ENCODE measurements around the gene GPR78. TPM values are rescaled to one million over a fixed set of nuclear protein-coding genes. Genes with fewer than 3 reads are reported as not detected.

GPR78 gene
- total RNA-seq, 1 donor from 2014 or later = 0.09 TPM

DNA sequence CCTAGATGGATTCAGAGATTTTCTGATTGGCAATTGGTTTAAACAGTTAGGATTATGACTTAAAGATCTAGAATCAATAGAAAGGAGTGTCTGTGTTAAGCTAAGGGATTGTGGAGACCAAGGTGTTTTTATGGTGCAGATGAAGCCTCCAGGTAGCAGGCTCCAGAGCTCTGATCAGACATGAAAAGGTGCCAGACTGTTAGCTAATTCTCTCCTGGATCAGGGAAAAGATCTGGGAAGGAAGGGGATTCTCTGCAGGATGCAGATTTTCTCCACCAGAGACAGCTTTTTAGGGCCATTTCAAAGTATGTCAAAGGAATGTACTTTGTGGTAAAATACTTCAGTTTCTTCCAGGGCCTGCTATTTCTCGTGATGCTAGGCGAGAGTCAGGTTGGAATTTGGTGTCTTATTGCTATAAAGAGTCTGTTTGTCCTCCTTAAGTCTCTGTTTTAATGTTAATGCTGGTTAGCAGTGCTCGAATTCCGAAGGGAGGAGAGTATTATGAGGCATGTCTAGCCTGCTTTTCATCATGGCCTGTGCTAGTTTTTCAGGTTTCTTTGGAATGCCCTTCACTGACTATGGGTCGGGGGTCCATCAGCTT is 12.0 kb upstream of the GPR78 start:
- Histone ChIP-seq H4K20me1 (ENCODE audit: low read depth) (no peaks in the 10 kb centered on the region), H3K36me3 (no peaks in the 10 kb centered on the region), H2AFZ (replicated peaks) (no peak overlapping the region), H3K9ac (no peak overlapping the region), H3F3A (ENCODE audit: low read depth) (peaks cover 10% of the 10 kb centered on the region), H3K4me2 (no peak overlapping the region), H3K9me3 (ENCODE audit: low read depth) (no peaks in the 10 kb centered on the region), H3K27me3 (no peaks in the 10 kb centered on the region), H3K79me2 (ENCODE audit: low read depth) (no peaks in the 10 kb centered on the region), H3K4me1 (peaks cover 6% of the 10 kb centered on the region), H3K27ac (no peak overlapping the region), H3K4me3 (no peak overlapping the region)
- TF ChIP-seq EZH2 (IDR thresholded peaks at IDR 0.05) (no peak), EZH2phosphoT487 (IDR thresholded peaks at IDR 0.05) (no peak)
- TF ChIP-seq, protein P1, sequence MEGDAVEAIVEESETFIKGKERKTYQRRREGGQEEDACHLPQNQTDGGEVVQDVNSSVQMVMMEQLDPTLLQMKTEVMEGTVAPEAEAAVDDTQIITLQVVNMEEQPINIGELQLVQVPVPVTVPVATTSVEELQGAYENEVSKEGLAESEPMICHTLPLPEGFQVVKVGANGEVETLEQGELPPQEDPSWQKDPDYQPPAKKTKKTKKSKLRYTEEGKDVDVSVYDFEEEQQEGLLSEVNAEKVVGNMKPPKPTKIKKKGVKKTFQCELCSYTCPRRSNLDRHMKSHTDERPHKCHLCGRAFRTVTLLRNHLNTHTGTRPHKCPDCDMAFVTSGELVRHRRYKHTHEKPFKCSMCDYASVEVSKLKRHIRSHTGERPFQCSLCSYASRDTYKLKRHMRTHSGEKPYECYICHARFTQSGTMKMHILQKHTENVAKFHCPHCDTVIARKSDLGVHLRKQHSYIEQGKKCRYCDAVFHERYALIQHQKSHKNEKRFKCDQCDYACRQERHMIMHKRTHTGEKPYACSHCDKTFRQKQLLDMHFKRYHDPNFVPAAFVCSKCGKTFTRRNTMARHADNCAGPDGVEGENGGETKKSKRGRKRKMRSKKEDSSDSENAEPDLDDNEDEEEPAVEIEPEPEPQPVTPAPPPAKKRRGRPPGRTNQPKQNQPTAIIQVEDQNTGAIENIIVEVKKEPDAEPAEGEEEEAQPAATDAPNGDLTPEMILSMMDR (IDR thresholded peaks at IDR 0.05) = no peak
- no peak for DNase-seq (ENCODE audit: low spot score)
- no peaks in the 10 kb centered on the region for H3K4me1 Mint-ChIP-seq
- no peak overlapping the region for H3K27ac Mint-ChIP-seq
- peaks cover 2% of the 10 kb centered on the region for H3K27me3 Mint-ChIP-seq (ENCODE audit: insufficient read depth, low read depth)
- H3K4me3 Mint-ChIP-seq = no peak overlapping the region
- H3K9me3 Mint-ChIP-seq = no peaks in the 10 kb centered on the region
- no peaks in the 10 kb centered on the region for H3K36me3 Mint-ChIP-seq

DNA sequence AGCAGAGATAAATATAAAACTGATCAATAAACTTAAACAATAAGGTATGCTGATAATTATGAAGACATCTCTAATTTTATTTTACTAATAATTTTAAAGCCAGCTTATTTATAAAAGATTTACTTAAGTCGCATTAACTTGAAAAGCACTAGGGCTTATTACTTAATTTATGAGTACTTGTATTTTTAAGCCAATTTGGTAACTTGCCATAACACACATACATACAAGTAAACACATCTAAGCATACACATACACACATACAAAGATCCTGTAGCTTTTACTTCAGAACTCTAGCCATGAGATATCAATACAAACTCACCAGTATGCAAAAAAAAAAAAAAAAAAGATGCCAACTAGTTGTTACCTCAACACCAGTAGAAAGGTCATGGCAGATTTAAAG is 10.0 kb upstream of the GPR78 start:
- Mint-ChIP-seq H3K27ac (no peak overlapping the region), H3K9me3 (no peaks in the 10 kb centered on the region), H3K4me3 (no peak overlapping the region), H3K36me3 (no peaks in the 10 kb centered on the region), H3K4me1 (no peaks in the 10 kb centered on the region), H3K27me3 (ENCODE audit: insufficient read depth, low read depth) (peaks cover 2% of the 10 kb centered on the region)
- H3K36me3 ChIP-seq = no peaks in the 10 kb centered on the region
- H3K4me2 ChIP-seq = no peak overlapping the region
- peaks cover 6% of the 10 kb centered on the region for H3K4me1 ChIP-seq
- no peak overlapping the region for H3K27ac ChIP-seq
- H2AFZ ChIP-seq (replicated peaks) = no peak overlapping the region
- no peak for DNase-seq (ENCODE audit: low spot score)
- no peaks in the 10 kb centered on the region for H3K9me3 ChIP-seq (ENCODE audit: low read depth)
- peaks cover 10% of the 10 kb centered on the region for H3F3A ChIP-seq (ENCODE audit: low read depth)
- TF ChIP-seq, protein P1 (IDR thresholded peaks at IDR 0.05) = no peak
- TF ChIP-seq EZH2phosphoT487 (IDR thresholded peaks at IDR 0.05) (no peak), EZH2 (IDR thresholded peaks at IDR 0.05) (no peak)
- no peak overlapping the region for H3K9ac ChIP-seq
- no peaks in the 10 kb centered on the region for H3K79me2 ChIP-seq (ENCODE audit: low read depth)
- no peak overlapping the region for H3K4me3 ChIP-seq
- H4K20me1 ChIP-seq (ENCODE audit: low read depth) = no peaks in the 10 kb centered on the region
- no peaks in the 10 kb centered on the region for H3K27me3 ChIP-seq

DNA sequence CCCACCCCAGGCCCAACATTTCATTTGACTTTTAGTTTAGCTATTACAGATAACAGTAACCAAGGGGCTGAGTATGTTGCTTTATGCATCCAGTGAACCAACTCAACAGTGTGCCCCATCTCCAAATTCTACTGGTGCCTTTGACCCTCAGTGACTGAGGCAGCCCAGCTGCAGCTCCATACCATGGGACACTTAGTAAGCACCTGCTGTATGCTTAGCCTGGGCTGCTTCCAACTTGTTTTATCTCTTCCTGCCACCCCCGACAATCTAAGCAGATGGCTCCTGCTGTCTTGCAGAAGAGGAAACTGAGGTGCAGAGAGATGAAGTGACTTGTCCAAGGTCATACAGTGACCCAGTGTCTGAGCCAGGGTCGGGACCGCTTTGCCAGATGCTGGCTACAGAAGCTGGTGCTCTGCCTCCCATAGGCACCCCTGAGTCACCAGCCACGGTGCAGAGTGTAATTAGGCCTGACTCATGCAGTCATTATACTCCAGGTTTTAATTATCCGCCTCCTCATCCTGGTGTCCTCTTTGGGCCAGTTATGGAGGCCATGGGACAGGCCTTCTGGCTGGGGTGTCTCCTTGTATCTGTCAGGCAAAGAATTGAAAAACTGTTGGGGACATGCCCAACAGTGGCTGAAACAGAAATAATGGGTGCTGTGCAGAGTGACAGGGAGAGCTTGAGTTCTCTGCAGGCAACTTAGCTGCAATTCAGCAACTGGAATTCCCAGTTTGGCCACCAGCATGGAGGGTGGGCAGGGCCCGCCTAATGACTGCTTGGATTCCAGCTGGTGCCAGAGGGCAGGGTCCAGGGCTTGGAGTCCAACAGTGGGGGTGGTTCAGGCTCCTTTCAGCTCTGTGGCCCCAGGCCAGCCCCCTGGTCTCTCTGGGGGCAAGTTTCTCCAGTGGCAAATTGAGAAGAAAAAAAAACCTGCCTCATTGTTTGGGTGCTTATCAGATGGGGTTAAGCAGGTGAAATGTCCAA is 8.2 kb upstream of the GPR78 start:
- Histone ChIP-seq H3K27ac (no peak overlapping the region), H2AFZ (replicated peaks) (no peak overlapping the region), H3F3A (ENCODE audit: low read depth) (peaks cover 10% of the 10 kb centered on the region), H4K20me1 (ENCODE audit: low read depth) (no peaks in the 10 kb centered on the region), H3K27me3 (peaks cover 2% of the 10 kb centered on the region), H3K9ac (no peak overlapping the region), H3K79me2 (ENCODE audit: low read depth) (no peaks in the 10 kb centered on the region), H3K4me3 (no peak overlapping the region), H3K4me2 (no peak overlapping the region), H3K4me1 (peaks cover 6% of the 10 kb centered on the region), H3K36me3 (no peaks in the 10 kb centered on the region), H3K9me3 (ENCODE audit: low read depth) (no peaks in the 10 kb centered on the region)
- Mint-ChIP-seq H3K9me3 (no peaks in the 10 kb centered on the region), H3K27me3 (ENCODE audit: insufficient read depth, low read depth) (peaks cover 7% of the 10 kb centered on the region), H3K4me1 (no peaks in the 10 kb centered on the region), H3K27ac (no peak overlapping the region), H3K36me3 (no peaks in the 10 kb centered on the region), H3K4me3 (no peak overlapping the region)
- TF ChIP-seq, protein P1 (IDR thresholded peaks at IDR 0.05) = no peak
- no peak for TF ChIP-seq EZH2 (IDR thresholded peaks at IDR 0.05)
- no peak for TF ChIP-seq EZH2phosphoT487 (IDR thresholded peaks at IDR 0.05)
- no peak for DNase-seq (ENCODE audit: low spot score)

All from neural progenitor cell (in vitro differentiated cells).